GM12892 (cell line): ENCODE data around the gene SORCS2.
A peak's percentile ranks its signal among the peaks of the same experiment; 100 is the strongest.

ENCODE experiments used
- POLR2A ChIP-seq: IDR thresholded peaks from 2 replicates; pipeline ENCODE4 v1.6.1; 2011; ENCODE audit warnings: low read depth, low read length, control low read depth
- POLR2AphosphoS5 ChIP-seq: IDR thresholded peaks from 2 replicates; pipeline ENCODE4 v1.6.1; 2011; ENCODE audit warnings: low read depth, low read length, control low read depth
- TAF1 ChIP-seq: IDR thresholded peaks from 2 replicates; pipeline ENCODE4 v1.6.1; 2011; ENCODE audit warnings: low read depth, mild to moderate bottlenecking, control low read depth, low read length, borderline replicate concordance

DNA sequence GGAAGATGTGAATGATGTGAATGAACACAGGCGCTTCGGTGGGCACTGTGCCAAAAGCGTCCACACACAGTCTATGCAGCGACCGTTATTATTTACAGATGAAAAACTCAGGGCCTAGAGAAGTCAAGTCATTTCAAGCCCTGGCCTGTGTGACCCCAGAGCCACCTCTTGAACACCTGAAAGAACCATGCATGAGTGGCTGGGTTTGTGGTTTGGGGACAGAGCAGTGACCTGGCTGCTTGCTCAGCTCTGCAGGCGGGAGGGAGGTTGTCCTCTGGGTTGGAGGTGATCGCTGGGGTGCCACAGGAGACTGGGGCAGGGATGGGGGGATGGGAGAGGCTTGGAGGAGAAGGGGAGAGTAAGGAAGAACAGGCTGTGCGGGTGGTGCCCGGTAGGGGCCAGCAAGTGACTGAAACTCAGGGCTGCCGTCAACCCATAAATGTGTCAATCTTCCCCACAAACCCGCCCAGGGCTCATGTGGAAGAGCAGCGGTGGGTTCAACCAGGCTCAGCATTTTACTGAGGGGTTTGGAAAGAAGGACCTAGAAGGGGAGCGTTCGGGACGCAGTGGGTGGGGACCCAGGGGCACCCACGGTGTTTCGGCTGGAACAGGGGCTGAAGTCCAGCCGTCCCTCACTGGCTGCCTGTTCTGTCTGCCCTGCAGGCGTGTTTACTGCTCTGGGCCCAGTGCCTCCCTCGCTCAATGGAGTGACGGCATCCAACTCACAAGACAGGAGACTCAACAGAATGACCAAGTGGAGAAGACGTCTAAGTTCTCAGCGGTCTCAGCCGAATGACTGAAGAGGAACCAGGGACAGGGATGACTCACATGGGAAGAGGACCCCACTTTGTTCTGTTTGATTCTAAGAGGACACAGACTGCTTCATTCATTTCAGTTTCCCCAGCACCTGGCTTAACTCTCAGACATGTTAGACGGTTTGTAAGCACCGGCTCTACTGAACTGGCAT is 579.5 kb downstream of the SORCS2 start:
- peak; percentile 47 for TF ChIP-seq POLR2AphosphoS5
- TF ChIP-seq POLR2A: peak; percentile 46; the same call in 1 of the 2 replicates
- no peak for TF ChIP-seq TAF1
